ENCODE data around the gene PACS1.
"Not testable (repeated sequence)": the region's sequence is repeated elsewhere in the genome, so short reads cannot be mapped to it uniquely, and the experiment has no call there.

PACS1 gene

GRCh38 chr11:66111158-66111557 is 41.1 kb downstream of the PACS1 start:
- DNase-seq (ENCODE audit: low spot score), result no peak

GRCh38 chr11:66112041-66112491 is 42.0 kb downstream of the PACS1 start:
- no peak for DNase-seq (ENCODE audit: low spot score)

GRCh38 chr11:66112601-66113499 is 42.8 kb downstream of the PACS1 start:
- DNase-seq (ENCODE audit: low spot score), result no peak

GRCh38 chr11:66114957-66115356 is 44.9 kb downstream of the PACS1 start:
- DNase-seq (ENCODE audit: low spot score), result not testable (repeated sequence)

- peak; percentile 58 for DNase-seq (ENCODE audit: low spot score)
Observed at GRCh38 chr11:66115638-66116301, 45.7 kb downstream of the PACS1 start.

- DNase-seq (ENCODE audit: low spot score), result no peak
Observed at GRCh38 chr11:66116576-66117361, 46.7 kb downstream of the PACS1 start.

- no peak for DNase-seq (ENCODE audit: low spot score)
Observed at GRCh38 chr11:66118847-66119246, 48.8 kb downstream of the PACS1 start.

GRCh38 chr11:66119348-66120133 is 49.5 kb downstream of the PACS1 start:
- no peak for DNase-seq (ENCODE audit: low spot score)

GRCh38 chr11:66121466-66121865 is 51.4 kb downstream of the PACS1 start:
- no peak for DNase-seq (ENCODE audit: low spot score)

GRCh38 chr11:66123902-66124301 is 53.8 kb downstream of the PACS1 start:
- no peak for DNase-seq (ENCODE audit: low spot score)

GRCh38 chr11:66124564-66124963 is 54.5 kb downstream of the PACS1 start:
- DNase-seq (ENCODE audit: low spot score), result no peak

GRCh38 chr11:66126064-66126463 is 56.0 kb downstream of the PACS1 start:
- peak; percentile 41 for DNase-seq (ENCODE audit: low spot score)

- peak; percentile 52 for DNase-seq (ENCODE audit: low spot score)
Observed at GRCh38 chr11:66126808-66127555, 56.9 kb downstream of the PACS1 start.

GRCh38 chr11:66130978-66131377 is 60.9 kb downstream of the PACS1 start:
- DNase-seq (ENCODE audit: low spot score), result no peak

- DNase-seq (ENCODE audit: low spot score), result no peak
Observed at GRCh38 chr11:66131937-66132632, 62.0 kb downstream of the PACS1 start.

- DNase-seq (ENCODE audit: low spot score), result no peak
Observed at GRCh38 chr11:66133216-66133775, 63.2 kb downstream of the PACS1 start.

- no peak for DNase-seq (ENCODE audit: low spot score)
Observed at GRCh38 chr11:66136752-66137123, 66.7 kb downstream of the PACS1 start.

- no peak for DNase-seq (ENCODE audit: low spot score)
Observed at GRCh38 chr11:66139817-66140404, 69.8 kb downstream of the PACS1 start.
